HEK293T (cell line): Measurements from ENCODE around the gene CYTL1.

Source experiments
- CTCF ChIA-PET: fragments of 350-600 bp; formaldehyde crosslinking; extraction: SDS; loops from one replicate; lab custom pipeline; 2021; ENCODE audit warnings: antibody characterized with exemption, inconsistent platforms; lab: Yijun Ruan, JAX
- POLR2A ChIA-PET: fragments of 350-600 bp; formaldehyde crosslinking; extraction: SDS; loops from one replicate; lab custom pipeline; 2020; ENCODE audit warnings: antibody characterized with exemption, inconsistent platforms; lab: Yijun Ruan, JAX
- DNase-seq: peaks from one replicate; pipeline ENCODE4 v3.0.0; 2012; ENCODE audit warnings: mixed read lengths; ENCODE audit errors: extremely low spot score
- ARNT ChIP-seq: fragments of 450-650 bp; IDR thresholded peaks from 2 replicates; pipeline ENCODE4 v1.6.1; 2017; ENCODE audit warnings: mild to moderate bottlenecking
- BHLHE40 ChIP-seq: fragments of 450-650 bp; IDR thresholded peaks from 2 replicates; pipeline ENCODE4 v1.6.1; 2016; ENCODE audit warnings: mild to moderate bottlenecking, moderate library complexity, borderline replicate concordance
- CTBP1 ChIP-seq: fragments of 450-650 bp; IDR thresholded peaks from 2 replicates; pipeline ENCODE4 v1.6.1; 2016; ENCODE audit warnings: borderline replicate concordance
- ELF4 ChIP-seq: fragments of 450-650 bp; IDR thresholded peaks from 2 replicates; pipeline ENCODE4 v1.6.1; 2017; ENCODE audit warnings: antibody characterized with exemption
- FOXA1 ChIP-seq: fragments of 450-650 bp; IDR thresholded peaks from 2 replicates; pipeline ENCODE4 v1.6.1; 2016; ENCODE audit warnings: mild to moderate bottlenecking
- FOXK2 ChIP-seq: fragments of 450-650 bp; IDR thresholded peaks from 2 replicates; pipeline ENCODE4 v1.6.1; 2016; ENCODE audit warnings: mild to moderate bottlenecking
- FOXM1 ChIP-seq: fragments of 450-650 bp; IDR thresholded peaks from 2 replicates; pipeline ENCODE4 v1.6.1; 2017; ENCODE audit warnings: mild to moderate bottlenecking, borderline replicate concordance
- HDGF ChIP-seq: fragments of 450-650 bp; IDR thresholded peaks from 2 replicates; pipeline ENCODE4 v1.6.1; 2017; ENCODE audit warnings: antibody characterized with exemption, borderline replicate concordance
- L3MBTL2 ChIP-seq: fragments of 450-650 bp; conservative IDR thresholded peaks from 2 replicates; pipeline ENCODE4 v1.6.1; 2016; ENCODE audit warnings: mild to moderate bottlenecking
- LEF1 ChIP-seq: fragments of 450-650 bp; IDR thresholded peaks from 2 replicates; pipeline ENCODE4 v1.6.1; 2017; ENCODE audit warnings: mild to moderate bottlenecking, borderline replicate concordance
- NFRKB ChIP-seq: fragments of 450-650 bp; IDR thresholded peaks from 2 replicates; pipeline ENCODE4 v1.6.1; 2016; ENCODE audit warnings: mild to moderate bottlenecking, moderate library complexity
- SP1 ChIP-seq: fragments of 450-650 bp; IDR thresholded peaks from 2 replicates; pipeline ENCODE4 v1.6.1; 2017
- SUZ12 ChIP-seq: fragments of 450-650 bp; IDR thresholded peaks from 2 replicates; pipeline ENCODE4 v1.6.1; 2016; ENCODE audit warnings: mild to moderate bottlenecking
- TARDBP ChIP-seq: fragments of 450-650 bp; IDR thresholded peaks from 2 replicates; pipeline ENCODE4 v1.6.1; 2016
- ZNF384 ChIP-seq: fragments of 450-650 bp; IDR thresholded peaks from 2 replicates; pipeline ENCODE4 v1.6.1; 2016
- TF ChIP-seq, protein P1 (sequence below): fragments of 450-650 bp; IDR thresholded peaks from 2 replicates; pipeline ENCODE4 v1.6.1; 2016

CYTL1 gene

DNA sequence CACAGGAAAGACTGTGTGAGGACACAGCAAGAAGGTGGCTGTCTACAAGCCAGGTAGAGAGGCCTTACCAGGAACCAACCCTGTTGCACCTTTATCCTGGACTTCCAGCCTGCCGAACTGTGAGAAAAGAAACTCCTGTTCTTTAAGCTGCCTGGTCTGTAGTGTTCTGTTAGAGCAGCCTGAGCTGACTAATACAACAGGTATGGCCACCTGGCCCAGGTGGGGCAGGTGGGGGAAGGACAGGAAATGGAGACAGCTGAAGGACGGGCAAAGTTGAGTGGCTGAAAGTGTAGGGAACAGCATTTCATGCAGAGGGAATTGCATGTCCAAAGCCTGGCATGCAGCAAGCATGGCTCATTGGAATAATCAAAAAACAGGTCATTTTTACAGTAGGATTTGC lies 35.1 kb downstream of the CYTL1 start:
- CTCF ChIA-PET = no interaction called here
- TF ChIP-seq, protein P1, sequence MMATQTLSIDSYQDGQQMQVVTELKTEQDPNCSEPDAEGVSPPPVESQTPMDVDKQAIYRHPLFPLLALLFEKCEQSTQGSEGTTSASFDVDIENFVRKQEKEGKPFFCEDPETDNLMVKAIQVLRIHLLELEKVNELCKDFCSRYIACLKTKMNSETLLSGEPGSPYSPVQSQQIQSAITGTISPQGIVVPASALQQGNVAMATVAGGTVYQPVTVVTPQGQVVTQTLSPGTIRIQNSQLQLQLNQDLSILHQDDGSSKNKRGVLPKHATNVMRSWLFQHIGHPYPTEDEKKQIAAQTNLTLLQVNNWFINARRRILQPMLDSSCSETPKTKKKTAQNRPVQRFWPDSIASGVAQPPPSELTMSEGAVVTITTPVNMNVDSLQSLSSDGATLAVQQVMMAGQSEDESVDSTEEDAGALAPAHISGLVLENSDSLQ = no peak
- TF ChIP-seq L3MBTL2 (no peak), TARDBP (no peak), BHLHE40 (no peak), HDGF (no peak), LEF1 (no peak), FOXM1 (no peak), FOXK2 (no peak), SUZ12 (no peak), NFRKB (no peak), ARNT (no peak), SP1 (no peak)
- no peak for DNase-seq
- POLR2A ChIA-PET = no interaction called here

DNA sequence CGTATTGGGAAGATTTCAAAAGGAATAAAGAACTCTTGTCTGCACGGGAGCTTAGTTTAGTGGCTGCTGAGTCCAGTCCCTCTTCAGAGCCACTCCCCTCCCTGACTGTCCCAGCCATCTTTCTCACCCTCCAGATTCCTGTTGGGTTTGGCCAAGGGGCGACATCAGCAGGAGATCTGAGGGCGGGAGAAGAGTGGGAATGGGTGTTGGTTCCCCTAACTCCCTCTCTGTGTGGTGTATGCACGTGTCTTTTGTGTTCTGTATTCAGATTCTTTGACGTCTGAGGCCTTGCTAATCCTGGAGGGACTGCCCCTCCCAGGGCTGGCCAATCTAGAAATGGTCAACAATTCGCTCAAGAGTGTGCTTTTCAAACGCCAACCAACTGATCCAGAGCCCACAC lies 37.4 kb downstream of the CYTL1 start:
- ChIA-PET CTCF (no interaction called here), POLR2A (no interaction called here)
- TF ChIP-seq ELF4 (no peak), FOXA1 (no peak), CTBP1 (no peak), SP1 (no peak), SUZ12 (no peak), BHLHE40 (no peak)
- TF ChIP-seq, protein P1 = no peak
- DNase-seq = no peak

DNA sequence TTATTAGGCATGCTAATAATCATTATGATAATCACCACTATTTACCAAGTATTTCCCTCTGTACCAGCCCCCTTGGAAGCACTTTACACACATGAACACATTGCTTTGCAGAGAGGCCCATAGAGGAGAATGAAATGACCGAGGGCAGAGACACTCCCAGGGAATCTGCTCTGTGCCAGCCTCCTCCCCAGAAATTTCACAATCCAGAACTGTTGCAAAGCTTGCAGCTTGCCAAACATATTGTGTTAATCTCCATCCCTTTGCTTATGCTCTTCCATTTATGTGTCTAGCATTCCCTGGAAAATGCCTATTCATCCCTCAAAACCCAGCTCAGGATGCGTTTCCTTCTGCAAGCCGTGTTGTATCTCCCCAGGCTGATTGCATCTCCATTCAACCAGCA lies 37.8 kb downstream of the CYTL1 start:
- no peak for DNase-seq
- POLR2A ChIA-PET = no interaction called here
- TF ChIP-seq SUZ12 = no peak
- TF ChIP-seq FOXA1 = no peak
- TF ChIP-seq, protein P1 = no peak
- no peak for TF ChIP-seq CTBP1
- TF ChIP-seq ARNT = no peak
- no peak for TF ChIP-seq SP1
- no peak for TF ChIP-seq LEF1
- CTCF ChIA-PET = no interaction called here

DNA sequence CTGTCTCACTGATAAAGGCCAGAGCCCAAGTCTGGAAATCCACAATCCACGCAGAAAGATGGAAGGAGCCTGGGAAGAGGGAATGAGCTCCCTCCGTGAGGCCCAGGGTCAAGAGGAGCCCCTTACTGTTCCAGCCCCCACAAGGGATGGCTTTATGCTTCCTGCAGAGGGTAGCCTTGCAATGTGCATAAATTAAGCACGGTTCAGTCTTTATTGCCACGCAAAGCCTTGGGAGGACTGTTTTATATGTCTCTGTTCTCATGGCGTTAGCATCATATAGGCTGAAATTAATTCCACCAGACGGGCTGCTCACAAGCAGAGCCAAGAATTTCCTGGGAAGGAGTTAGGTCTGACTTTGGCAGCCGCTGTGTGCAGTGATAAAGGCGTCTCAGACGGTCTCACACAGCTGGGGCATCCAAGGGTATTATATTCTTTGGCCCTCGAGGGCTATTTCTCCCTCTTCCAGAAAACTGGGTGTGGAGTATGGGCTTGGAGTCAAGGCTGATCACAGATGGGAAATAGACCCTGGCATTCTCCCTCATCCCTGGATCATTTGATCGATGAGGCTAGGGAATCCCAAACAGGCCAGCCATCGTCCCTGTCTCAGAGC lies 38.5 kb downstream of the CYTL1 start:
- DNase-seq = no peak
- TF ChIP-seq ELF4 = no peak
- TF ChIP-seq FOXK2 = no peak
- TF ChIP-seq, protein P1 = no peak
- TF ChIP-seq LEF1 = no peak
- TF ChIP-seq TARDBP = no peak
- TF ChIP-seq ZNF384 = no peak
- no peak for TF ChIP-seq HDGF
- no peak for TF ChIP-seq SP1
- no peak for TF ChIP-seq CTBP1
- no peak for TF ChIP-seq SUZ12
- TF ChIP-seq NFRKB = no peak
- no peak for TF ChIP-seq ARNT
- ChIA-PET CTCF (no interaction called here), POLR2A (no interaction called here)

DNA sequence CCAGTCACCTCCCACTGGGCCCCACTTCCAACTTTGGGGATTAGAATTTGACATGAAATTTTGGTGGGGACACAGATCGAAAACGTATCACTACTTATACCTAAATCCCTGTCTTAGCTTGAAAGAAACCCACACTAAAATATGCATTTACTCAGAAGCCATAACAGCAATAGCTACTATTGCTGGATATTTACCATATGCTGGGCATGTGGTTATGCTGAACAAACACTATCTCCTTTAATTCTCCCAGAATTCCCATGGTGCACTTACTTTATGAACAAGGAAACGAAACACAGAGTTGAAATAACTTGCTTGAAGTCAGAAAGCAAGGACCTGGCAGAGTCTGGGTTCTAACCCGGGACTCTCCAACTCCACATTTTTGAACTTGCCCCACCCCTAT lies 39.3 kb downstream of the CYTL1 start:
- ChIA-PET CTCF (no interaction called here), POLR2A (no interaction called here)
- no peak for DNase-seq
- no peak for TF ChIP-seq BHLHE40
- no peak for TF ChIP-seq ARNT
- no peak for TF ChIP-seq SP1
- no peak for TF ChIP-seq FOXM1
- TF ChIP-seq L3MBTL2 = no peak
- TF ChIP-seq HDGF = no peak
- TF ChIP-seq, protein P1 = no peak
- TF ChIP-seq CTBP1 = no peak
- no peak for TF ChIP-seq SUZ12
- no peak for TF ChIP-seq ELF4
- TF ChIP-seq ZNF384 = no peak
- no peak for TF ChIP-seq TARDBP
- TF ChIP-seq FOXA1 = no peak
- no peak for TF ChIP-seq NFRKB
- no peak for TF ChIP-seq LEF1
- no peak for TF ChIP-seq FOXK2

DNA sequence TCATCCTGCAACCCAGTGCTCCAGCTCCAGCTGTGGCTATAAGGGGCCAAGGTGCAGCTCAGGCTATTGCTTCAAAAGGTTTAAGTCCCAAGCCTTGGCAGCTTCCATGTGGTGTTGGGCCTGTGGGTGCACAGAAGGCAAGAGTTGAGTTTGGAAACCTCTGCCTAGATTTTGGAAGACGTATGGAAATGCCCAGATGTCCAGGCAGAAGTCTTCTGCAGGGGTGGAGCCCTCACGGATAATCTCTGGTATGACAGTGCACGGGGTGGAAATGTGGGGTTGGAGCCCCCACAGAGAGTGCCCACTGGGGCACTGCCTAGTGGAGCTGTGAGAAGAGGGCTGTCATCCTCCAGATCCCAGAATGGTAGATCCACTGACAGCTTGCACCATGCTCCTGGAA lies 44.5 kb downstream of the CYTL1 start:
- CTCF ChIA-PET = no interaction called here
- DNase-seq = no peak
- TF ChIP-seq ZNF384 = no peak
- TF ChIP-seq FOXA1 = no peak
- no peak for TF ChIP-seq BHLHE40
- no peak for TF ChIP-seq SP1
- no peak for TF ChIP-seq FOXM1
- no peak for TF ChIP-seq HDGF
- no peak for TF ChIP-seq FOXK2
- no peak for TF ChIP-seq TARDBP
- TF ChIP-seq, protein P1 = no peak
- no peak for TF ChIP-seq LEF1
- no peak for TF ChIP-seq NFRKB
- no peak for TF ChIP-seq ELF4
- no peak for TF ChIP-seq SUZ12
- POLR2A ChIA-PET = no interaction called here
